Central memory CD8-positive, alpha-beta T cell (primary cell): Measurements from ENCODE around the gene UCHL1.
A peak's percentile ranks its signal among the peaks of the same experiment; 100 is the strongest.
"Not testable (repeated sequence)": the region's sequence is repeated elsewhere in the genome, so short reads cannot be mapped to it uniquely, and the experiment has no call there.

Source experiments
- ATAC-seq: fragments of 150-1000 bp; cut with Tn5 transposase; replicated peaks from 2 replicates; pipeline ENCODE4 v1.10.0; 2022; ENCODE audit warnings: mild to moderate bottlenecking, moderate FRiP score, moderate number of reproducible peaks; ENCODE audit not compliant: poor library complexity, severe bottlenecking; ENCODE audit errors: extremely low read depth
- DNase-seq, 2 donors: peaks; one replicate each; pipeline ENCODE4 v3.0.0; 2021; ENCODE audit warnings: low spot score in 2 of 2
- H3K27ac Mint-ChIP-seq: one replicate; pipeline ENCODE4 v1.8.0; 2022; ENCODE audit warnings: low read depth, mild to moderate bottlenecking, moderate library complexity, mixed read lengths
- H3K27me3 Mint-ChIP-seq: one replicate; pipeline ENCODE4 v1.8.0; 2022; ENCODE audit warnings: mixed read lengths
- H3K36me3 Mint-ChIP-seq: one replicate; pipeline ENCODE4 v1.8.0; 2022; ENCODE audit warnings: mild to moderate bottlenecking, moderate library complexity, mixed read lengths; ENCODE audit not compliant: insufficient read depth
- H3K4me1 Mint-ChIP-seq: one replicate; pipeline ENCODE4 v1.8.0; 2022; ENCODE audit warnings: mixed read lengths
- H3K4me3 Mint-ChIP-seq: one replicate; pipeline ENCODE4 v1.8.0; 2022; ENCODE audit warnings: mild to moderate bottlenecking, moderate library complexity, mixed read lengths
- H3K9me3 Mint-ChIP-seq: one replicate; pipeline ENCODE4 v1.8.0; 2022; ENCODE audit warnings: mixed read lengths

The UCHL1 gene

GRCh38 chr4:41257257-41257901, 651 bp downstream of the UCHL1 start:
- H3K27ac Mint-ChIP-seq, result no peak overlapping the region
- no peaks in the 10 kb centered on the region for H3K4me1 Mint-ChIP-seq
- H3K36me3 Mint-ChIP-seq, result no peaks in the 10 kb centered on the region
- peak overlapping the region; percentile 51 for H3K4me3 Mint-ChIP-seq
- ATAC-seq (no peak), DNase-seq (no peak)
- no peaks in the 10 kb centered on the region for H3K9me3 Mint-ChIP-seq
- peaks cover 54% of the 10 kb centered on the region for H3K27me3 Mint-ChIP-seq

- no peak overlapping the region for H3K27ac Mint-ChIP-seq
- no peak for DNase-seq
These were observed 1.2 kb downstream of the UCHL1 start for GRCh38 chr4:41257906-41258305.

GRCh38 chr4:41258783-41259182, 2.1 kb downstream of the UCHL1 start:
- Mint-ChIP-seq H3K27me3 (peaks cover 53% of the 10 kb centered on the region), H3K36me3 (no peaks in the 10 kb centered on the region), H3K9me3 (no peaks in the 10 kb centered on the region), H3K27ac (no peak overlapping the region), H3K4me3 (no peak overlapping the region), H3K4me1 (no peaks in the 10 kb centered on the region)
- no peak for ATAC-seq
- DNase-seq, result no peak

More at GRCh38 chr4:41257906-41258305, 1.2 kb downstream of the UCHL1 start:
- no peak for ATAC-seq
- Mint-ChIP-seq H3K4me1 (no peaks in the 10 kb centered on the region), H3K4me3 (peak overlapping the region; percentile 51), H3K36me3 (no peaks in the 10 kb centered on the region), H3K9me3 (no peaks in the 10 kb centered on the region), H3K27me3 (peaks cover 54% of the 10 kb centered on the region)

GRCh38 chr4:41260116-41260733, 3.5 kb downstream of the UCHL1 start:
- Mint-ChIP-seq H3K27me3 (peaks cover 46% of the 10 kb centered on the region), H3K36me3 (no peaks in the 10 kb centered on the region), H3K9me3 (no peaks in the 10 kb centered on the region), H3K27ac (no peak overlapping the region), H3K4me3 (no peak overlapping the region), H3K4me1 (no peaks in the 10 kb centered on the region)
- no peak for DNase-seq
- no peak for ATAC-seq

- no peaks in the 10 kb centered on the region for H3K36me3 Mint-ChIP-seq
- ATAC-seq (no peak), DNase-seq (no peak)
- H3K4me1 Mint-ChIP-seq, result no peaks in the 10 kb centered on the region
- no peaks in the 10 kb centered on the region for H3K9me3 Mint-ChIP-seq
- no peak overlapping the region for H3K4me3 Mint-ChIP-seq
- peaks cover 30% of the 10 kb centered on the region for H3K27me3 Mint-ChIP-seq
- no peak overlapping the region for H3K27ac Mint-ChIP-seq
These were observed 5.5 kb downstream of the UCHL1 start for GRCh38 chr4:41262198-41262597.

GRCh38 chr4:41264212-41264611, 7.5 kb downstream of the UCHL1 start:
- no peak overlapping the region for H3K27ac Mint-ChIP-seq
- H3K27me3 Mint-ChIP-seq, result peaks cover 13% of the 10 kb centered on the region
- no peak overlapping the region for H3K4me3 Mint-ChIP-seq
- no peak for ATAC-seq
- DNase-seq, result no peak
- H3K36me3 Mint-ChIP-seq, result no peaks in the 10 kb centered on the region
- no peaks in the 10 kb centered on the region for H3K9me3 Mint-ChIP-seq
- no peaks in the 10 kb centered on the region for H3K4me1 Mint-ChIP-seq

- ATAC-seq, result no peak
- H3K36me3 Mint-ChIP-seq, result no peaks in the 10 kb centered on the region
- no peaks in the 10 kb centered on the region for H3K4me1 Mint-ChIP-seq
- no peaks in the 10 kb centered on the region for H3K27me3 Mint-ChIP-seq
- no peak for DNase-seq
- no peak overlapping the region for H3K4me3 Mint-ChIP-seq
- no peak overlapping the region for H3K27ac Mint-ChIP-seq
- no peaks in the 10 kb centered on the region for H3K9me3 Mint-ChIP-seq
These were observed 11.3 kb downstream of the UCHL1 start for GRCh38 chr4:41267997-41268396.

- H3K27ac Mint-ChIP-seq, result no peak overlapping the region
- H3K4me3 Mint-ChIP-seq, result no peak overlapping the region
- no peaks in the 10 kb centered on the region for H3K27me3 Mint-ChIP-seq
- ATAC-seq, result no peak
- no peaks in the 10 kb centered on the region for H3K9me3 Mint-ChIP-seq
- no peak for DNase-seq
- no peaks in the 10 kb centered on the region for H3K4me1 Mint-ChIP-seq
- H3K36me3 Mint-ChIP-seq, result no peaks in the 10 kb centered on the region
These were observed 12.2 kb downstream of the UCHL1 start for GRCh38 chr4:41268721-41269517.

GRCh38 chr4:41269682-41270081, 13.0 kb downstream of the UCHL1 start:
- Mint-ChIP-seq H3K36me3 (no peaks in the 10 kb centered on the region), H3K27ac (no peak overlapping the region), H3K4me3 (no peak overlapping the region), H3K9me3 (no peaks in the 10 kb centered on the region), H3K4me1 (no peaks in the 10 kb centered on the region), H3K27me3 (no peaks in the 10 kb centered on the region)
- DNase-seq, result no peak
- no peak for ATAC-seq

- H3K4me3 Mint-ChIP-seq, DNase-seq, ATAC-seq, H3K36me3 Mint-ChIP-seq, H3K9me3 Mint-ChIP-seq, H3K27ac Mint-ChIP-seq, H3K4me1 Mint-ChIP-seq: not testable (repeated sequence)
- H3K27me3 Mint-ChIP-seq, result peaks cover 17% of the 10 kb centered on the region
These were observed 19.2 kb downstream of the UCHL1 start for GRCh38 chr4:41275931-41276330.

GRCh38 chr4:41280010-41280409, 23.3 kb downstream of the UCHL1 start:
- DNase-seq (no peak), ATAC-seq (no peak)
- Mint-ChIP-seq H3K4me3 (no peak overlapping the region), H3K27ac (no peak overlapping the region), H3K4me1 (no peaks in the 10 kb centered on the region), H3K36me3 (no peaks in the 10 kb centered on the region), H3K27me3 (peaks cover 17% of the 10 kb centered on the region), H3K9me3 (no peaks in the 10 kb centered on the region)

- Mint-ChIP-seq H3K36me3 (no peaks in the 10 kb centered on the region), H3K9me3 (no peaks in the 10 kb centered on the region), H3K4me3 (no peak overlapping the region), H3K4me1 (no peaks in the 10 kb centered on the region), H3K27me3 (peaks cover 17% of the 10 kb centered on the region), H3K27ac (no peak overlapping the region)
- DNase-seq (no peak), ATAC-seq (no peak)
These were observed 24.4 kb downstream of the UCHL1 start for GRCh38 chr4:41281038-41281634.
